GM10266 (cell line): ENCODE data around the gene TXNRD1.

ENCODE experiments used
- DNase-seq: peaks from one replicate; pipeline ENCODE4 v3.0.0; 2012; ENCODE audit errors: extremely low spot score
- CTCF ChIP-seq: IDR thresholded peaks from 2 replicates; pipeline ENCODE4 v1.5.1; 2012; ENCODE audit warnings: mild to moderate bottlenecking, low read depth; ENCODE audit not compliant: control insufficient read depth, insufficient read depth; ENCODE audit errors: missing control alignments

The TXNRD1 gene

GRCh38 chr12:104242546-104243206 lies 27.1 kb downstream of the TXNRD1 start:
- TF ChIP-seq CTCF = no peak
- no peak for DNase-seq

DNA sequence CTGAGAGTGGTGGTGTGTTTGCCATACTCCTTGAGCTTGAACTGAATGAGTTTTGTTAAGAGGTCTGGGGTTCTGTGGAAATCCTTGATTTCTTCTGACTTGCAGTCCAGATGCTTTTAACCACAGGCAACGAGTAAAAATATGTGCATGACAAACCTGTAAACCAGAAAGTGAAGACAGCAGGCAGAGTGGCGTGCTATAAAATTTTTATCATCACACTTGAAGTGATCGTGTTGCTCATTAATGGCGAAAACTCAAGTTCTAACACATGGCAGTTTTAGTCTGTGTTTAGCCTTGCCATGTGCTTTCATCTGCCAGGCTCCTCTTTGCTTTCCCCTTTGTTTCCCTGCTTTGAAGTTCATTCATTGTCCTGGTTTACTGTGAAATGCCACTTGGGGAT lies 28.0 kb downstream of the TXNRD1 start:
- no peak for TF ChIP-seq CTCF
- DNase-seq = no peak

DNA sequence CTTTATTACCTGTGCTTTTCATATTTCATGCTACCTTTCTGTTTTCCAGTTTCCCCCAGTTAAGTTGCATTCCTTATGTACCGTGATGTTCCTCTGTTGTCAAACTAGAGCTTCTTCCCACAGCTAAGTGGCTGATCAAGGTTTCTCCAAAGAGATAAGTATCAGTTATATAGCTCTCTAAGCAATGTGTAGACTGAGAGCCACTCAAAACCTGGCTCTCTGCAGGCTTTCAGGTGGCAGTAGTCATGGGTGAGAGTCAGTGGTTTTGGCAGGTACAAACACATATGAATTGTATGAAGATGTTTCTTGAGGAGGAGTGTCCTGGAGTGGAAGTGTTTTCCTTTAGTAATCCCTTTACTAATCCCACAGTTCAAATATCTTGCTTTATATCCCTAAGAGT lies 28.4 kb downstream of the TXNRD1 start:
- no peak for TF ChIP-seq CTCF
- DNase-seq = no peak

GRCh38 chr12:104247698-104248097 lies 32.1 kb downstream of the TXNRD1 start:
- no peak for DNase-seq
- no peak for TF ChIP-seq CTCF

DNA sequence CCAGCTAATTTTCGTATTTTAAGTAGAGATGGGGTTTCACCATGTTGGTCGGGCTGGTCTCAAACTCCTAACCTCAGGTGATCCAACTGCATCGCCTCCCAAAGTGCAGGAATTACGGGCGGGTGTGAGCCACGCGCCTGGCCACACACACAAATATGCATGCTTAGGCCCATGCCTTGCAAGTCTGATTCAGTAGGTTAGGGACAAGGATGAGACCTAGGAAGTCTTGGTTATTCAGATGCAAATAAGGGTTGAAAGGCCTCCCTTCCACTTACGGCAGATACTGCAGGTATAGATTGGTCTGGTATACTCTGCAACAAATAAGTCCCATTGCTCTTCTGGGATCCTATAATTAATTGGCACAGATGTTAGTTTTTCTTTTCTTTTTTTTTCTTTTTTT lies 32.9 kb downstream of the TXNRD1 start:
- no peak for DNase-seq

GRCh38 chr12:104249017-104249416 lies 33.4 kb downstream of the TXNRD1 start:
- no peak for TF ChIP-seq CTCF
- DNase-seq = no peak

More for the DNA sequence above, 32.9 kb downstream of the TXNRD1 start:
- TF ChIP-seq CTCF = no peak

GRCh38 chr12:104249898-104250297 lies 34.3 kb downstream of the TXNRD1 start:
- no peak for TF ChIP-seq CTCF
- DNase-seq = no peak
